GM23338 (cell line): ENCODE measurements around the gene DRC1. TPM values are rescaled to one million over a fixed set of nuclear protein-coding genes. Genes with fewer than 3 reads are reported as not detected.

Experiments
- ATAC-seq: fragments of 200-7000 bp; cut with Tn5 transposase; 3 replicates; pipeline ENCODE4 v1.9.1; 2020
- DNase-seq: peaks from one replicate; pipeline ENCODE4 v3.0.0-alpha.2; 2015; ENCODE audit warnings: low spot score
- H2AFZ ChIP-seq: fragments of 200-600 bp; sonication (generic); 2 replicates; pipeline ENCODE4 v1.8.0; 2016; ENCODE audit warnings: antibody characterized with exemption, mild to moderate bottlenecking, moderate library complexity
- H3F3A ChIP-seq: fragments of 200-600 bp; sonication (generic); replicated peaks from 2 replicates; pipeline ENCODE4 v1.8.0; 2017; ENCODE audit warnings: antibody characterized with exemption, mixed run types, low read depth
- H3K27ac ChIP-seq: fragments of 200-600 bp; sonication (generic); 2 replicates; pipeline ENCODE4 v1.6.1; 2016; ENCODE audit warnings: low read depth
- H3K27me3 ChIP-seq: fragments of 200-600 bp; sonication (generic); 2 replicates; pipeline ENCODE4 v1.8.0; 2016; ENCODE audit warnings: mild to moderate bottlenecking, mixed run types, moderate library complexity; ENCODE audit not compliant: insufficient read depth
- H3K36me3 ChIP-seq: fragments of 200-600 bp; sonication (generic); 2 replicates; pipeline ENCODE4 v1.8.0; 2016; ENCODE audit warnings: mild to moderate bottlenecking; ENCODE audit not compliant: insufficient read depth
- H3K4me1 ChIP-seq: fragments of 200-600 bp; sonication (generic); 2 replicates; pipeline ENCODE4 v1.8.0; 2016; ENCODE audit warnings: mild to moderate bottlenecking, moderate library complexity; ENCODE audit not compliant: insufficient read depth
- H3K4me2 ChIP-seq: fragments of 200-600 bp; sonication (generic); 2 replicates; pipeline ENCODE4 v1.7.1; 2017; ENCODE audit warnings: mixed run types
- H3K4me3 ChIP-seq: fragments of 200-600 bp; sonication (generic); 2 replicates; pipeline ENCODE4 v1.6.1; 2016; ENCODE audit warnings: mixed run types
- H3K79me2 ChIP-seq: fragments of 200-600 bp; sonication (generic); replicated peaks from 2 replicates; pipeline ENCODE4 v1.8.0; 2017; ENCODE audit warnings: mild to moderate bottlenecking; ENCODE audit not compliant: insufficient read depth
- H3K9me2 ChIP-seq: fragments of 200-600 bp; sonication (generic); 2 replicates; pipeline ENCODE4 v1.8.0; 2017; ENCODE audit not compliant: insufficient read depth
- H4K20me1 ChIP-seq: fragments of 200-600 bp; sonication (generic); replicated peaks from 2 replicates; pipeline ENCODE4 v1.8.0; 2017; ENCODE audit warnings: mild to moderate bottlenecking; ENCODE audit not compliant: insufficient read depth
- H3K27ac Mint-ChIP-seq: 2 replicates; pipeline ENCODE4 v1.8.0; 2020; ENCODE audit warnings: inconsistent platforms, mild to moderate bottlenecking, moderate library complexity, mixed read lengths
- H3K27me3 Mint-ChIP-seq: 3 replicates; pipeline ENCODE4 v1.8.0; 2022; ENCODE audit warnings: low read depth, mild to moderate bottlenecking, moderate library complexity, mixed read lengths, inconsistent platforms; ENCODE audit not compliant: insufficient read depth, poor library complexity
- H3K36me3 Mint-ChIP-seq: 3 replicates; pipeline ENCODE4 v1.8.0; 2021; ENCODE audit warnings: low read depth, mild to moderate bottlenecking, inconsistent platforms, moderate library complexity, mixed read lengths
- H3K4me1 Mint-ChIP-seq: 3 replicates; pipeline ENCODE4 v1.8.0; 2020; ENCODE audit warnings: mild to moderate bottlenecking, inconsistent platforms, mixed read lengths
- H3K4me3 Mint-ChIP-seq: 3 replicates; pipeline ENCODE4 v1.8.0; 2021; ENCODE audit warnings: moderate library complexity, mild to moderate bottlenecking, inconsistent platforms, mixed read lengths
- H3K9me3 Mint-ChIP-seq: 3 replicates; pipeline ENCODE4 v1.8.0; 2020; ENCODE audit warnings: moderate library complexity, mild to moderate bottlenecking, inconsistent platforms, mixed read lengths
- CREB1 ChIP-seq: fragments of 250-450 bp; sonication (Bioruptor Pico); IDR thresholded peaks from 2 replicates; pipeline ENCODE4 v1.5.0; 2020; ENCODE audit warnings: low read depth, mild to moderate bottlenecking, moderate library complexity
- CTCF ChIP-seq, 2 experiments: fragments of 200-600 bp in 1 of 2; sonication (generic) in 1 of 2; conservative IDR thresholded peaks; 2 replicates each; pipeline versions ENCODE4 v1.5.1 to v1.6.1; 2016 to 2017; ENCODE audit warnings: antibody characterized with exemption in 2 of 2, low read depth in 2 of 2, mild to moderate bottlenecking in 2 of 2, moderate library complexity in 1 of 2
- ETS1 ChIP-seq: IDR thresholded peaks from 2 replicates; pipeline ENCODE4 v1.6.1; 2016; ENCODE audit warnings: antibody characterized with exemption
- EZH2 ChIP-seq: fragments of 200-600 bp; sonication (generic); IDR thresholded peaks from one replicate; pipeline ENCODE4 v1.8.0; 2017; ENCODE audit warnings: antibody characterized with exemption, mild to moderate bottlenecking, low read depth; ENCODE audit not compliant: unreplicated experiment
- EZH2phosphoT487 ChIP-seq: fragments of 200-600 bp; sonication (generic); IDR thresholded peaks from one replicate; pipeline ENCODE4 v1.8.1; 2018; ENCODE audit warnings: antibody characterized with exemption; ENCODE audit not compliant: unreplicated experiment
- JUNB ChIP-seq: IDR thresholded peaks from one replicate; pipeline ENCODE4 v1.6.1; 2016; ENCODE audit warnings: antibody characterized with exemption; ENCODE audit not compliant: unreplicated experiment
- NANOG ChIP-seq: IDR thresholded peaks from 2 replicates; pipeline ENCODE4 v1.6.1; 2016; ENCODE audit warnings: antibody characterized with exemption, borderline replicate concordance
- POLR2AphosphoS5 ChIP-seq: IDR thresholded peaks from 2 replicates; pipeline ENCODE4 v1.6.1; 2016; ENCODE audit warnings: antibody characterized with exemption, low read depth
- REST ChIP-seq: IDR thresholded peaks from one replicate; pipeline ENCODE4 v1.6.1; 2018; ENCODE audit warnings: antibody characterized with exemption; ENCODE audit not compliant: unreplicated experiment
- STAT1 ChIP-seq: IDR thresholded peaks from one replicate; pipeline ENCODE4 v1.6.1; 2016; ENCODE audit warnings: antibody characterized with exemption; ENCODE audit not compliant: unreplicated experiment
- ZNF114 ChIP-seq: fragments of 250-450 bp; sonication (Bioruptor Pico); IDR thresholded peaks from 2 replicates; pipeline ENCODE4 v1.5.0; 2020; ENCODE audit warnings: mild to moderate bottlenecking, moderate library complexity
- ZNF331 ChIP-seq: fragments of 250-450 bp; sonication (Bioruptor Pico); IDR thresholded peaks from 2 replicates; pipeline ENCODE4 v1.5.0; 2020; ENCODE audit warnings: low read depth, mild to moderate bottlenecking, moderate library complexity
- ZNF462 ChIP-seq: fragments of 250-450 bp; sonication (Bioruptor Pico); IDR thresholded peaks from 2 replicates; pipeline ENCODE4 v1.5.0; 2020; ENCODE audit warnings: mild to moderate bottlenecking, moderate library complexity
- polyA plus RNA-seq: library from polyadenylated mRNA; unstranded; fragments of >200 nt; fragmentation: Nextera tagmentation; extraction: Ambion mirVana; gene quantifications from 2 replicates; pipeline ENCODE4 v1.2.1, GENCODE V29; 2016
- total RNA-seq: library from RNA; depleted of rRNA; stranded (reverse); fragments of >200 nt; shearing (Covaris generic); gene quantifications from 2 replicates; pipeline ENCODE4 v1.2.3, GENCODE V29; 2014

The DRC1 gene
- total and polyA plus RNA-seq, 2 experiments from 2014 or later, result 0.45 TPM; not detected in 1

GRCh38 chr2:26489213-26489850 lies 87.6 kb downstream of the DRC1 start:
- Histone ChIP-seq H2AFZ (no peak overlapping the region), H3K27me3 (no peaks in the 10 kb centered on the region), H3K36me3 (no peaks in the 10 kb centered on the region), H3K27ac (no peak overlapping the region), H3K4me2 (no peak overlapping the region), H3K4me3 (no peak overlapping the region), H3K79me2 (no peaks in the 10 kb centered on the region), H3K9me2 (no peaks in the 10 kb centered on the region), H4K20me1 (no peaks in the 10 kb centered on the region), H3K4me1 (no peaks in the 10 kb centered on the region), H3F3A (no peaks in the 10 kb centered on the region)
- peaks cover 6% of the 10 kb centered on the region; the same call in 2 of the 3 replicates for H3K4me1 Mint-ChIP-seq
- H3K36me3 Mint-ChIP-seq, result no peaks in the 10 kb centered on the region; the same call in 2 of the 3 replicates
- ATAC-seq (no peak), DNase-seq (no peak)
- no peak for TF ChIP-seq STAT1
- no peak for TF ChIP-seq ZNF114
- no peak for TF ChIP-seq REST
- TF ChIP-seq POLR2AphosphoS5, result no peak
- TF ChIP-seq EZH2, result no peak
- no peak for TF ChIP-seq CTCF (conservative IDR thresholded peaks at IDR 0.05; ENCODE audit: low read depth in 2 of 2)
- no peak for TF ChIP-seq JUNB
- TF ChIP-seq CREB1 (CRISPR knock-in tag), result no peak
- no peak for TF ChIP-seq ZNF462 (CRISPR knock-in tag)
- no peak for TF ChIP-seq EZH2phosphoT487
- TF ChIP-seq NANOG, result no peak
- TF ChIP-seq ZNF331 (CRISPR knock-in tag), result no peak
- no peak for TF ChIP-seq ETS1
- H3K9me3 Mint-ChIP-seq, result no peaks in the 10 kb centered on the region
- peaks cover 7% of the 10 kb centered on the region for H3K27me3 Mint-ChIP-seq
- H3K4me3 Mint-ChIP-seq, result no peak overlapping the region
- H3K27ac Mint-ChIP-seq, result no peak overlapping the region
